COLO829 (cell line): ENCODE results near the gene CD247.

Experiments
- DNase-seq: peaks from one replicate; pipeline ENCODE4 v3.0.0; 2012; ENCODE audit warnings: low spot score

CD247 gene

GRCh38 chr1:167512046-167512654, 6.2 kb downstream of the CD247 start:
- no peak for DNase-seq

- DNase-seq: no peak
Observed at GRCh38 chr1:167511374-167511986, 6.8 kb downstream of the CD247 start.

GRCh38 chr1:167510881-167511280, 7.4 kb downstream of the CD247 start:
- no peak for DNase-seq

- DNase-seq: no peak
Observed at GRCh38 chr1:167510244-167510643, 8.1 kb downstream of the CD247 start.

- no peak for DNase-seq
Observed at GRCh38 chr1:167509587-167509986, 8.7 kb downstream of the CD247 start.

GRCh38 chr1:167507719-167508118, 10.6 kb downstream of the CD247 start:
- no peak for DNase-seq

- no peak for DNase-seq
Observed at GRCh38 chr1:167504467-167504827, 13.9 kb downstream of the CD247 start.

- DNase-seq: no peak
Observed at GRCh38 chr1:167503626-167504466, 14.5 kb downstream of the CD247 start.

- DNase-seq: no peak
Observed at GRCh38 chr1:167502719-167503462, 15.4 kb downstream of the CD247 start.

GRCh38 chr1:167502192-167502551, 16.2 kb downstream of the CD247 start:
- no peak for DNase-seq

GRCh38 chr1:167501515-167502191, 16.7 kb downstream of the CD247 start:
- no peak for DNase-seq

GRCh38 chr1:167500283-167500860, 18.0 kb downstream of the CD247 start:
- DNase-seq: no peak

- DNase-seq: no peak
Observed at GRCh38 chr1:167499664-167500101, 18.6 kb downstream of the CD247 start.

GRCh38 chr1:167499106-167499505, 19.2 kb downstream of the CD247 start:
- DNase-seq: no peak

- DNase-seq: no peak
Observed at GRCh38 chr1:167496797-167497619, 21.3 kb downstream of the CD247 start.

- no peak for DNase-seq
Observed at GRCh38 chr1:167493372-167493771, 25.0 kb downstream of the CD247 start.

- no peak for DNase-seq
Observed at GRCh38 chr1:167492481-167492910, 25.8 kb downstream of the CD247 start.

GRCh38 chr1:167491586-167492461, 26.5 kb downstream of the CD247 start:
- DNase-seq: no peak

- no peak for DNase-seq
Observed at GRCh38 chr1:167490765-167491164, 27.6 kb downstream of the CD247 start.
